Measurements from ENCODE around the gene SERPINB7.
"Not testable (repeated sequence)": the region's sequence is repeated elsewhere in the genome, so short reads cannot be mapped to it uniquely, and the experiment has no call there.

The SERPINB7 gene

GRCh38 chr18:63753676-63754075, 21.5 kb upstream of the SERPINB7 start:
- Histone ChIP-seq H2AFZ (ENCODE audit: low read depth) (no peak overlapping the region), H3K4me1 (ENCODE audit: low read depth, poor library complexity, severe bottlenecking) (no peaks in the 10 kb centered on the region), H3K9ac (no peak overlapping the region), H3K27ac (no peak overlapping the region), H3K4me3 (IDR thresholded peaks at IDR 0.05; ENCODE audit: insufficient read depth, low read depth, low read length) (no peak overlapping the region), H3K27me3 (ENCODE audit: insufficient read depth, low read depth) (no peaks in the 10 kb centered on the region), H4K20me1 (ENCODE audit: insufficient read depth) (no peaks in the 10 kb centered on the region), H3K36me3 (ENCODE audit: insufficient read depth) (no peaks in the 10 kb centered on the region), H3K79me2 (ENCODE audit: insufficient read depth, low read depth) (no peaks in the 10 kb centered on the region), H3K4me2 (no peak overlapping the region)
- no peak for TF ChIP-seq CTCF (conservative IDR thresholded peaks at IDR 0.05; ENCODE audit: low read depth, low read length)

- no peaks in the 10 kb centered on the region for H4K20me1 ChIP-seq (ENCODE audit: insufficient read depth)
- H3K9ac ChIP-seq: no peak overlapping the region
- no peak overlapping the region for H3K4me3 ChIP-seq (IDR thresholded peaks at IDR 0.05; ENCODE audit: insufficient read depth, low read depth, low read length)
- H3K27ac ChIP-seq: no peak overlapping the region
- no peak overlapping the region for H3K4me2 ChIP-seq
- H3K27me3 ChIP-seq (ENCODE audit: insufficient read depth, low read depth): no peaks in the 10 kb centered on the region
- H2AFZ ChIP-seq (ENCODE audit: low read depth): no peak overlapping the region
- H3K79me2 ChIP-seq (ENCODE audit: insufficient read depth, low read depth): no peaks in the 10 kb centered on the region
- TF ChIP-seq CTCF (conservative IDR thresholded peaks at IDR 0.05; ENCODE audit: low read depth, low read length): no peak
- no peaks in the 10 kb centered on the region for H3K36me3 ChIP-seq (ENCODE audit: insufficient read depth)
- no peaks in the 10 kb centered on the region for H3K4me1 ChIP-seq (ENCODE audit: low read depth, poor library complexity, severe bottlenecking)
These were observed 17.7 kb upstream of the SERPINB7 start for GRCh38 chr18:63757541-63757940.

DNA sequence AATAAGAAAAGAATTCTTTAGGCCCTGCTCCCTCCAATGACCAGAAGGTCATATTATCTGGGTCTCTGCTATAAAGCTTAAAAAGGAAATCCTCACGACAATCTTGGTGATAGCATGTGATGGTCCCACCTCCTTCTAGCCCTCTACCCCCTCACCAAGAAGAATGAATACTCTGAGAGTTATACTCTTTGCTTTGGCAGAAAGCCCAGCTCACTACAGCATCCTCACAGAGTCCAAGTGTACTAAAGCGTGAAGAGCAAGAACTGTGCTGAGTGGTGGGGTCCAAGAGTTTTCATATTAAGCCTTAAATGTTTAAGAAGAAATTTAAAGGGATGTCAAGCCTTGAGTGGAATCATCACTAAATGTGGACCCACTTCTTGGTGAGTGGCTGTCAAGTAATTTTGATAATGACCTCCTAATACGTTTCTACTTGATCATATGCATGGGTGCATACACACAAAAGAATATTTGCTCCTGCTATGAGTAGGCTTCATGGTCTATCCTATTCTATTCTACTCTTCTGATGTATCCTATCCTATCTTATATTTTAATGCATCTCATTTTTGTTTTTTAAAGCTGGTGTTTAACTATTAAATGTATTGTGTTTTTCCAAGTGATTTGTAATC, 16.5 kb upstream of the SERPINB7 start:
- Histone ChIP-seq H3K27me3 (ENCODE audit: insufficient read depth, low read depth) (no peaks in the 10 kb centered on the region), H3K79me2 (ENCODE audit: insufficient read depth, low read depth) (no peaks in the 10 kb centered on the region), H2AFZ (ENCODE audit: low read depth) (no peak overlapping the region), H3K36me3 (ENCODE audit: insufficient read depth) (no peaks in the 10 kb centered on the region), H3K4me1 (ENCODE audit: low read depth, poor library complexity, severe bottlenecking) (no peaks in the 10 kb centered on the region), H3K9ac (no peak overlapping the region), H3K27ac (no peak overlapping the region), H4K20me1 (ENCODE audit: insufficient read depth) (no peaks in the 10 kb centered on the region), H3K4me3 (IDR thresholded peaks at IDR 0.05; ENCODE audit: insufficient read depth, low read depth, low read length) (no peak overlapping the region), H3K4me2 (no peak overlapping the region)
- no peak for TF ChIP-seq CTCF (conservative IDR thresholded peaks at IDR 0.05; ENCODE audit: low read depth, low read length)

DNA sequence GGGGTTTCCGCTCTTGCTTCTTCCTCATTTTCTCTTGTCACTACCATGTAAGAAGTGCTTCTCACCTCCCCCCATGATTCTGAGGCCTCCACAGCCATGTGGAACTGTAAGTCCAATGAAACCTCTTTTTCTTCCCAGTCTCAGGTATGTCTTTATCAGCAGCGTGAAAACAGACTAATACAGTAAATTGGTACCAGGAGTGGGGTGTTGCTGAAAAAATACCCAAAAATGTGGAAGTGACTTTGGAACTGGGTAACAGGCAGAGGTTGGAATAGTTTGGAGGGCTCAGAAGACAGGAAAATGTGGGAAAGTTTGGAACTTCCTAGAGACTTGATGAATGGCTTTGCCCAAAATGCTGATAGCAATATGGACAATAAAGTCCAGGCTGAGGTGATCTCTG, 15.4 kb upstream of the SERPINB7 start:
- not testable (repeated sequence) for H3K27ac ChIP-seq; H4K20me1 ChIP-seq (ENCODE audit: insufficient read depth)

GRCh38 chr18:63762518-63762917, 12.7 kb upstream of the SERPINB7 start:
- no peak overlapping the region for H3K27ac ChIP-seq
- H3K4me2 ChIP-seq: no peak overlapping the region
- no peak for TF ChIP-seq CTCF (conservative IDR thresholded peaks at IDR 0.05; ENCODE audit: low read depth, low read length)
- H3K4me1 ChIP-seq (ENCODE audit: low read depth, poor library complexity, severe bottlenecking): no peaks in the 10 kb centered on the region
- H3K79me2 ChIP-seq (ENCODE audit: insufficient read depth, low read depth): no peaks in the 10 kb centered on the region
- no peaks in the 10 kb centered on the region for H4K20me1 ChIP-seq (ENCODE audit: insufficient read depth)
- H3K9ac ChIP-seq: no peak overlapping the region
- no peak overlapping the region for H3K4me3 ChIP-seq (IDR thresholded peaks at IDR 0.05; ENCODE audit: insufficient read depth, low read depth, low read length)
- no peaks in the 10 kb centered on the region for H3K27me3 ChIP-seq (ENCODE audit: insufficient read depth, low read depth)
- no peak overlapping the region for H2AFZ ChIP-seq (ENCODE audit: low read depth)
- no peaks in the 10 kb centered on the region for H3K36me3 ChIP-seq (ENCODE audit: insufficient read depth)

More for the DNA sequence above, 15.4 kb upstream of the SERPINB7 start:
- H3K79me2 ChIP-seq (ENCODE audit: insufficient read depth, low read depth); H3K4me1 ChIP-seq (ENCODE audit: low read depth, poor library complexity, severe bottlenecking); H2AFZ ChIP-seq (ENCODE audit: low read depth); H3K4me3 ChIP-seq (IDR thresholded peaks at IDR 0.05; ENCODE audit: insufficient read depth, low read depth, low read length); H3K9ac ChIP-seq; H3K36me3 ChIP-seq (ENCODE audit: insufficient read depth); H3K4me2 ChIP-seq; H3K27me3 ChIP-seq (ENCODE audit: insufficient read depth, low read depth): not testable (repeated sequence)

All from KMS-11 (cell line).